HG03045 (cell line): ENCODE data around the gene GNLY.
"Not testable (repeated sequence)": the region's sequence is repeated elsewhere in the genome, so short reads cannot be mapped to it uniquely, and the experiment has no call there.

Experiments used
- ATAC-seq: cut with Tn5 transposase; IDR thresholded peaks from one replicate; pipeline ENCODE4 v1.9.1; 2021; ENCODE audit warnings: mild to moderate bottlenecking, moderate library complexity; ENCODE audit not compliant: unreplicated experiment

The GNLY gene

GRCh38 chr2:85694052-85695025, at the start of gene GNLY:
GNLY (plus strand) TSS chr2:85694358; CDS start chr2:85694419, 61 bp downstream.
- no peak for ATAC-seq

- ATAC-seq = no peak
Measured at GRCh38 chr2:85644909-85645308, 49.2 kb upstream of the GNLY start.

GRCh38 chr2:85646166-85646565, 48.0 kb upstream of the GNLY start:
- ATAC-seq = no peak

GRCh38 chr2:85647823-85648526, 46.2 kb upstream of the GNLY start:
- no peak for ATAC-seq

- ATAC-seq = no peak
Measured at GRCh38 chr2:85648619-85649018, 45.5 kb upstream of the GNLY start.

GRCh38 chr2:85649201-85650190, 44.7 kb upstream of the GNLY start:
- ATAC-seq = no peak

- no peak for ATAC-seq
Measured at GRCh38 chr2:85650456-85650855, 43.7 kb upstream of the GNLY start.

GRCh38 chr2:85651097-85651496, 43.1 kb upstream of the GNLY start:
- no peak for ATAC-seq

GRCh38 chr2:85652056-85652455, 42.1 kb upstream of the GNLY start:
- ATAC-seq = no peak

GRCh38 chr2:85653996-85654395, 40.2 kb upstream of the GNLY start:
- ATAC-seq = no peak

GRCh38 chr2:85655961-85656417, 38.2 kb upstream of the GNLY start:
- no peak for ATAC-seq

GRCh38 chr2:85656468-85656867, 37.7 kb upstream of the GNLY start:
- ATAC-seq = no peak

- not testable (repeated sequence) for ATAC-seq
Measured at GRCh38 chr2:85657399-85657798, 36.8 kb upstream of the GNLY start.

GRCh38 chr2:85659324-85659981, 34.7 kb upstream of the GNLY start:
- no peak for ATAC-seq

- not testable (repeated sequence) for ATAC-seq
Measured at GRCh38 chr2:85660301-85660700, 33.9 kb upstream of the GNLY start.

GRCh38 chr2:85660725-85661124, 33.4 kb upstream of the GNLY start:
- ATAC-seq = no peak

- no peak for ATAC-seq
Measured at GRCh38 chr2:85661139-85661858, 32.9 kb upstream of the GNLY start.

GRCh38 chr2:85662899-85663593, 31.1 kb upstream of the GNLY start:
- ATAC-seq = no peak
